Naive thymus-derived CD4-positive, alpha-beta T cell (primary cell): Measurements from ENCODE around the gene PADI3. TPM values are rescaled to one million over a fixed set of nuclear protein-coding genes. Genes with fewer than 3 reads are reported as not detected.

ENCODE experiments used
- ATAC-seq: fragments of 150-1000 bp; cut with Tn5 transposase; 2 replicates; pipeline ENCODE4 v1.10.0; 2021; ENCODE audit warnings: mild to moderate bottlenecking, moderate library complexity
- CTCF ChIA-PET: fragments of 350-600 bp; sonication (Branson Sonifier 250); formaldehyde crosslinking; loops from one replicate; lab custom pipeline; 2021; ENCODE audit warnings: antibody characterized with exemption; lab: Charles Lee
- POLR2A ChIA-PET: fragments of 350-600 bp; sonication (Branson Sonifier 250); formaldehyde crosslinking; loops from one replicate; lab custom pipeline; 2021; ENCODE audit warnings: antibody characterized with exemption, inconsistent platforms; lab: Charles Lee
- DNase-seq, 9 donors: peaks; one replicate each; pipeline versions ENCODE4 v3.0.0 to v3.0.0-alpha.2; 2020 to 2022; ENCODE audit warnings: mixed read lengths in 1 of 9
- H3K27ac ChIP-seq: one replicate; pipeline ENCODE4 v1.7.0; 2013; ENCODE audit warnings: mild to moderate bottlenecking, low read depth, low read length, moderate library complexity
- H3K27me3 ChIP-seq, 2 donors: one replicate each; pipeline ENCODE4 v1.7.0; 2013; ENCODE audit warnings: low read length in 2 of 2, mild to moderate bottlenecking in 2 of 2, moderate library complexity in 2 of 2; ENCODE audit not compliant: control insufficient read depth in 2 of 2, insufficient read depth in 2 of 2
- H3K36me3 ChIP-seq, 3 experiments: 1 replicate in 2 of 3; 2 replicates in 1 of 3; pipeline ENCODE4 v1.7.0; 2013; ENCODE audit warnings: low read length in 3 of 3, mild to moderate bottlenecking in 3 of 3, moderate library complexity in 1 of 3; ENCODE audit not compliant: insufficient read depth in 3 of 3, control insufficient read depth in 2 of 3
- H3K4me1 ChIP-seq, 2 donors: one replicate each; pipeline ENCODE4 v1.7.0; 2013; ENCODE audit warnings: low read length in 2 of 2, mild to moderate bottlenecking in 2 of 2, moderate library complexity in 1 of 2; ENCODE audit not compliant: control insufficient read depth in 2 of 2, insufficient read depth in 2 of 2
- H3K4me3 ChIP-seq: 2 replicates; pipeline ENCODE4 v1.7.0; 2013; ENCODE audit warnings: mild to moderate bottlenecking, low read length
- H3K9me3 ChIP-seq, 3 experiments: 1 replicate in 2 of 3; 2 replicates in 1 of 3; pipeline ENCODE4 v1.7.0; 2013; ENCODE audit warnings: low read length in 3 of 3; ENCODE audit not compliant: control insufficient read depth in 2 of 3
- H3K27ac Mint-ChIP-seq, 9 donors: one replicate each; pipeline ENCODE4 v1.8.0; 2020 to 2022; ENCODE audit warnings: mixed read lengths in 9 of 9, mild to moderate bottlenecking in 8 of 9, moderate library complexity in 5 of 9, inconsistent platforms in 2 of 9
- H3K27me3 Mint-ChIP-seq, 5 donors: one replicate each; pipeline ENCODE4 v1.8.0; 2021 to 2022; ENCODE audit warnings: mixed read lengths in 5 of 5, mild to moderate bottlenecking in 1 of 5
- H3K36me3 Mint-ChIP-seq, 5 donors: one replicate each; pipeline ENCODE4 v1.8.0; 2020 to 2022; ENCODE audit warnings: mixed read lengths in 5 of 5, mild to moderate bottlenecking in 3 of 5, inconsistent platforms in 1 of 5
- H3K4me1 Mint-ChIP-seq, 7 donors: one replicate each; pipeline ENCODE4 v1.8.0; 2020 to 2022; ENCODE audit warnings: mixed read lengths in 7 of 7, mild to moderate bottlenecking in 3 of 7, inconsistent platforms in 1 of 7
- H3K4me3 Mint-ChIP-seq, 10 donors: one replicate each; pipeline ENCODE4 v1.8.0; 2020 to 2022; ENCODE audit warnings: mild to moderate bottlenecking in 10 of 10, mixed read lengths in 10 of 10, moderate library complexity in 6 of 10, inconsistent platforms in 2 of 10
- H3K9me3 Mint-ChIP-seq, 11 donors: one replicate each; pipeline ENCODE4 v1.8.0; 2020 to 2022; ENCODE audit warnings: mixed read lengths in 11 of 11, mild to moderate bottlenecking in 4 of 11, inconsistent platforms in 1 of 11, moderate library complexity in 1 of 11
- intact Hi-C, 2 donors: fragments of 100-400 bp; cut with micrococcal nuclease; formaldehyde crosslinking; loops; one replicate each; pipeline ENCODE4 v1.15.1; 2023
- polyA plus RNA-seq, 2 donors: library from polyadenylated mRNA; unstranded; fragments of 300-500 nt; fragmentation: Illumina TruSeq; gene quantifications; one replicate each; pipeline ENCODE4 v1.2.3, GENCODE V29; 2021
- total RNA-seq, 6 experiments: library from RNA in 5 of 6; stranded (reverse) in 5 of 6; gene quantifications; 1 replicate in 5 of 6; 2 replicates in 1 of 6; pipeline ENCODE4 v1.2.3 and lab custom pipeline; 2021 to 2026

PADI3 gene
- total and polyA plus RNA-seq, 7 experiments from 2014 or later: not detected

DNA sequence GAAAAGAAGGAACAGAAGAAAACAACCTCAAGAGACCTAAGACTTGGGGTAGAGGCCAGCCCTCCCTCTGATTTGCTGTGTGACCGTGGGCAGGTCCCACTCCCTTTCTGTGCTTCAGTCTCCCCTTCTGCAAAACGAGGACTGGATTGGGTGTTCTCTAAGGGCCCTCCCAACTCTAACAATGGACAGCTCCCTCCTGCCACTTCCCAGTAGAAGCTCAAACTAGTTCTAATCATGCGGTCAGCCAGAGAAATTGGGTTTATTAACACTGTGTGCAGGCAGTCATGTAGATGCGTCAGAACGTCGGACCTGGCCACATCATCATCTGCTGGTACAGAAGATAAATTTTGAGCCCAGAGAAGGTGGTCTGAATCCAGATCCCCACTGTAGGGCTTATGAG, 57.5 kb downstream of the PADI3 start:
- intact Hi-C loops: no loop called here
- POLR2A ChIA-PET: no interaction called here
- Histone ChIP-seq H3K36me3 (no peaks in the 10 kb centered on the region), H3K4me3 (no peak overlapping the region), H3K27ac (no peak overlapping the region), H3K9me3 (peaks cover 0 to 5% (median 0%) of the 10 kb centered on the region in 3 experiments), H3K4me1 (no peaks in the 10 kb centered on the region), H3K27me3 (no peaks in the 10 kb centered on the region)
- CTCF ChIA-PET: no interaction called here
- ATAC-seq (no peak), DNase-seq (no peak)
- Mint-ChIP-seq H3K4me1 (peaks cover 0 to 9% (median 0%) of the 10 kb centered on the region in 7 donors), H3K4me3 (no peak overlapping the region), H3K36me3 (peaks cover 0 to 13% (median 3%) of the 10 kb centered on the region in 5 donors), H3K9me3 (peaks cover 7 to 13% (median 9%) of the 10 kb centered on the region in 11 donors), H3K27ac (no peak overlapping the region), H3K27me3 (peaks cover 2 to 22% (median 16%) of the 10 kb centered on the region in 5 donors)

DNA sequence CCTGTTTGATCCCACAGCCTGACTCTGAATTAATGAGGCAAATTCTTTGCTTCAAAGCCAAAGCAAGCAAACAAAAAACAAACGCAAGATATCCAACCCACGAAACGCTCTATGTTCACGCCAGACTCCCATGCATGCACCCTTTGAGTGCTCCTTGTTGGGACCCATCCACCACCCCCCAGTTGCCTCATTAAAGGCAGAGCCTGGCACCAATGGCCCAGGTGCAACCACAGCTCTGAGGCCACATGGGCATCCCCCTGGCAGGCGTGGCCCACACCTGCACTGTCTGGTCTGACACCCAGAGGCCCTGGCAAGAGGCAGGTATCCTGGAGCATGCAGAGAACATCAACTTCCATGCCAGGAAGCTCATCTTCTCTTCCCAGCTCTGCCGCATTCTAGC, 58.0 kb downstream of the PADI3 start:
- Mint-ChIP-seq H3K27me3 (peaks cover 2 to 22% (median 16%) of the 10 kb centered on the region in 5 donors), H3K36me3 (peaks cover 0 to 11% (median 1%) of the 10 kb centered on the region in 5 donors), H3K4me1 (peaks cover 0 to 12% (median 2%) of the 10 kb centered on the region in 7 donors), H3K9me3 (peaks cover 4 to 9% (median 6%) of the 10 kb centered on the region in 11 donors), H3K27ac (no peak overlapping the region), H3K4me3 (no peak overlapping the region)
- intact Hi-C loops: no loop called here
- H3K4me1 ChIP-seq: no peaks in the 10 kb centered on the region
- ChIA-PET POLR2A (no interaction called here), CTCF (interaction anchor here (0.5 kb wide), 1 partner anchor 32 kb away, joined by 4 read pairs; no protein-coding TSS in a partner anchor)
- no peaks in the 10 kb centered on the region for H3K27me3 ChIP-seq
- H3K9me3 ChIP-seq: peaks cover 0 to 2% (median 0%) of the 10 kb centered on the region in 3 experiments
- DNase-seq (no peak), ATAC-seq (no peak)
- H3K4me3 ChIP-seq: no peak overlapping the region
- H3K36me3 ChIP-seq: no peaks in the 10 kb centered on the region
- no peak overlapping the region for H3K27ac ChIP-seq

DNA sequence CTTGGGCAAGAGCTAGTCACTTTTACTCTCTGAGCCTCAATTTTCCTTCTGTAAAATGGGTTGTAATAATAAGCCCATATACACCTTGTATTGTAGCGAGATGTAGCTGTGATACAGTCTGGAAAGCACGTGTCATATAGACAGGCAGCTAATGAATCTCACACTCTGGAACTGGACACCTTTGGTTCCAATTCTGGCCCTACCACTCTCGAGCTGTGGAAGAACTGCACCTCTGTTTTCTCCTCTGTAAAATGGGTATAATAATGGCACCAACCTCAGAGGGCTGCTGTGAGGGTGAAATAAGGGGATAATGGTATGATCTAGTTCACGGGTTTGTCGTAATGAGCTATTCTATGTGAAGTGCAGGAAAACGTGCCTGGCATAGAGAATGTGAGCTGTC, 58.4 kb downstream of the PADI3 start:
- intact Hi-C loops: no loop called here
- POLR2A ChIA-PET: no interaction called here
- peaks cover 3 to 23% (median 17%) of the 10 kb centered on the region in 5 donors for H3K27me3 Mint-ChIP-seq

DNA sequence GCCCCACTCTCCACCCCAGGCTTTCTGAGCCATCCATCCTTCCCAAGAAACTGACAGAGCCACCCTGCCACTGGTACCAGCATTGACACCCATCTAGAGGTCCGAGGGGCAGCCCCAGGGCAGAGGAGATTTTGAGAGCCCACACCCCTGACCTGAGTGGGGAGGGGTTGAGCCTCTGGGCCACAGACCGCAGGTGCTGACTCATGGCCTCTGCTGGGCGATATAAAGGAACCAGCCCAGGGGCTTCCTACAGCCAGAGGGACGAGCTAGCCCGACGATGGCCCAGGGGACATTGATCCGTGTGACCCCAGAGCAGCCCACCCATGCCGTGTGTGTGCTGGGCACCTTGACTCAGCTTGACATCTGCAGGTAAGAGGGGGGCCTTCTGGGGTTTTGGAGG, 59.0 kb downstream of the PADI3 start, which contains the start of gene PADI4:
Gene PADI4 (plus strand): TSS at position 252 of the 400 bp plus-strand sequence. CDS start 26 bp downstream, at position 278.
- intact Hi-C loops: no loop called here
- H3K27me3 Mint-ChIP-seq: peaks cover 4 to 22% (median 16%) of the 10 kb centered on the region in 5 donors
- H3K27me3 ChIP-seq: no peaks in the 10 kb centered on the region
- no peak within 1 kb of the TSS for H3K27ac ChIP-seq
- no peak within 1 kb of the TSS for H3K4me3 Mint-ChIP-seq
- ChIA-PET CTCF (no interaction called here), POLR2A (no interaction called here)
- peaks cover 4 to 18% (median 12%) of the 10 kb centered on the region in 7 donors for H3K4me1 Mint-ChIP-seq
- peaks cover 0 to 4% of the 10 kb centered on the region in 2 donors for H3K4me1 ChIP-seq
- peaks cover 0 to 3% (median under 1%) of the 10 kb centered on the region in 11 donors for H3K9me3 Mint-ChIP-seq
- no peak within 1 kb of the TSS for H3K27ac Mint-ChIP-seq
- no peak for DNase-seq
- H3K36me3 Mint-ChIP-seq: peaks cover 0 to 1% (median 0%) of the 10 kb centered on the region in 5 donors
- H3K9me3 ChIP-seq: no peaks in the 10 kb centered on the region
- no peaks in the 10 kb centered on the region for H3K36me3 ChIP-seq
- H3K4me3 ChIP-seq: no peak within 1 kb of the TSS
- peak; percentile 80 for ATAC-seq

More for the DNA sequence above, 58.4 kb downstream of the PADI3 start:
- Histone ChIP-seq H3K27ac (no peak overlapping the region), H3K27me3 (no peaks in the 10 kb centered on the region), H3K4me1 (peaks cover 0 to under 1% of the 10 kb centered on the region in 2 donors), H3K4me3 (no peak overlapping the region), H3K36me3 (no peaks in the 10 kb centered on the region), H3K9me3 (no peaks in the 10 kb centered on the region)
- ATAC-seq (no peak), DNase-seq (no peak)
- Mint-ChIP-seq H3K27ac (no peak overlapping the region), H3K36me3 (peaks cover 0 to 7% (median 0%) of the 10 kb centered on the region in 5 donors), H3K4me3 (no peak overlapping the region), H3K4me1 (peaks cover under 1 to 14% (median 7%) of the 10 kb centered on the region in 7 donors), H3K9me3 (peaks cover under 1 to 5% (median 2%) of the 10 kb centered on the region in 11 donors)
- CTCF ChIA-PET: interaction anchor here (0.5 kb wide), 1 partner anchor 32 kb away, joined by 4 read pairs; no protein-coding TSS in a partner anchor

DNA sequence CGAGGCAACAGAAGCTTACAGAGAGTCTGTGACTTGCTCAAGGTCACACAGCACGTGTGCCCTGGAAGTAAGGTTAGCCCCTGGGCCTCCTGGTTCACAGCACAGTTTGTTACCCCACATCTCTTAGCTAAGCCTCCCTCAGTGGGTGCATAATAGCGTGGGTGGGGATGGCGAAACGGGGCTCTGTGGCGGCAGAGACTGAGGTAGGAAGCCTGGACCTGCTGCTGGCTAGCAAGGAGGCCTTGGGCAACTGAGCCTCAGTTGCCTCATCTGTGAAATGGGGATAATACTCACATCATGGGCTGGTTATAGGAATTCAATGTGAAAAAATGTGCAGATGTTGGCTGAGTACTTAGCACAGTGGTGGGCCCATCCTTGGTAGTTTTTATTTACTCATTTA, 59.7 kb downstream of the PADI3 start:
- Mint-ChIP-seq H3K27me3 (peaks cover 4 to 21% (median 15%) of the 10 kb centered on the region in 5 donors), H3K36me3 (no peaks in the 10 kb centered on the region), H3K9me3 (peaks cover 0 to 2% (median 0%) of the 10 kb centered on the region in 11 donors), H3K4me3 (no peak overlapping the region), H3K27ac (no peak overlapping the region), H3K4me1 (peaks cover 4 to 21% (median 12%) of the 10 kb centered on the region in 7 donors)
- Histone ChIP-seq H3K4me3 (no peak overlapping the region), H3K9me3 (no peaks in the 10 kb centered on the region), H3K4me1 (peaks cover 0 to 4% of the 10 kb centered on the region in 2 donors), H3K27ac (no peak overlapping the region), H3K27me3 (no peaks in the 10 kb centered on the region), H3K36me3 (no peaks in the 10 kb centered on the region)
- no peak for DNase-seq
- intact Hi-C loops: no loop called here
- ChIA-PET CTCF (no interaction called here), POLR2A (no interaction called here)
- ATAC-seq: peak; percentile 50

DNA sequence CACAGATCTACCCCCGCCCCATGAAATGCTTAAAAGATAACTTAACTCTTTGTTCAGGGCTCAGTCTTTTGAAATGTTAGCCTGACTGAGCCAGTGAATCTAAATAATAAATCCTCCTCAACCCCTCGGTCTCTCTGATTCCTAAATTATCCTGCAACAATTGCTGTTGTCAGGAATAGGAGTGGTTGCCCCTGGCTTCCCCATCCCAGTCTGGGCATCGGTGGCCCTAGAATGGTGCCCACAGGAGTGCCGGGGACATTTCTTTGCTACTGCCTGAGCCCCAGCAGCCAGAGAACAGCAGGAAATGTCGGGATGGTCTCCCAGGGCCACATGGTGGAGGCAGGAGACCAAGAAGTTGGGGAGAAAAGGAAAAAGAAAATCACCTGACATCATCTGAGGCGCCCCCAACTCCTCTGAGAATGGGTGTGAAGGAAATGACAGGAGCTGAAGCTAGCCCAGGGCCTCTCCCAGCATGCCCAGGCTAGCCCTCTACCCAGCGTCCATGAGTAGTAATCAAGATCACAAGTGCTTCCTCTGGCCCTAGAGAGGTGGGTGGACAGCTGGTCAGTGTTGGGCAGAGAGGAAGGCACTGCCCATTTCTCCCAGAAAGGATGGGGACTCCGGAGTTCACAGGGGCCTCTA, 60.6 kb downstream of the PADI3 start:
- ChIA-PET POLR2A (no interaction called here), CTCF (no interaction called here)
- no peaks in the 10 kb centered on the region for H3K27me3 ChIP-seq
- Mint-ChIP-seq H3K27me3 (peaks cover 4 to 21% (median 15%) of the 10 kb centered on the region in 5 donors), H3K9me3 (no peaks in the 10 kb centered on the region), H3K27ac (no peak overlapping the region), H3K36me3 (no peaks in the 10 kb centered on the region), H3K4me3 (no peak overlapping the region), H3K4me1 (peaks cover 4 to 22% (median 12%) of the 10 kb centered on the region in 7 donors)
- H3K27ac ChIP-seq: no peak overlapping the region
- no peaks in the 10 kb centered on the region for H3K36me3 ChIP-seq
- no peaks in the 10 kb centered on the region for H3K9me3 ChIP-seq
- DNase-seq (no peak), ATAC-seq (no peak)
- peaks cover 0 to 4% of the 10 kb centered on the region in 2 donors for H3K4me1 ChIP-seq
- no peak overlapping the region for H3K4me3 ChIP-seq
- intact Hi-C loops: no loop called here
